ENCODE results near the gene ARHGEF2. TPM values are rescaled to one million over a fixed set of nuclear protein-coding genes. Genes with fewer than 3 reads are reported as not detected.

Gene ARHGEF2
- total and polyA plus RNA-seq, 2 of the 13 experiments (the other 11 are each of a cell fraction or from before 2014, with no cell fraction given) = 16.1 to 32.1 TPM

- TF ChIP-seq ZNF713 (CRISPR knock-in tag; IDR thresholded peaks at IDR 0.05) = no peak
- TF ChIP-seq SAFB2 (CRISPR knock-in tag; IDR thresholded peaks at IDR 0.05; ENCODE audit: borderline replicate concordance, low read depth) = no peak
- no peak for TF ChIP-seq GATAD1 (CRISPR knock-in tag; IDR thresholded peaks at IDR 0.05)
- no peak for TF ChIP-seq SMARCC2 (IDR thresholded peaks at IDR 0.05)
- TF ChIP-seq ZNF776 (CRISPR knock-in tag; IDR thresholded peaks at IDR 0.05) = no peak
- peak; percentile 89 for TF ChIP-seq PRPF4 (IDR thresholded peaks at IDR 0.05; ENCODE audit: low read depth, low read length, poor library complexity, severe bottlenecking)
- TF ChIP-seq SMC3 (IDR thresholded peaks at IDR 0.05; ENCODE audit: low read length) = no peak
These were observed 43.3 kb downstream of the ARHGEF2 start (continued) for GRCh38 chr1:155934936-155935590.

GRCh38 chr1:155934097-155934935 is 44.0 kb downstream of the ARHGEF2 start, which contains the start of gene KHDC4:
Gene KHDC4 (minus strand): TSS chr1:155934413. CDS start chr1:155934373, 40 bp downstream.
- Histone ChIP-seq H3K9ac (ENCODE audit: insufficient read depth, low read depth, low read length) (peak within 1 kb of the TSS; percentile 92), H3K4me2 (ENCODE audit: low read depth, low read length) (peak within 1 kb of the TSS; percentile 95), H3K27me3 (ENCODE audit: control insufficient read depth in 1 of 2, insufficient read depth in 2 of 2, low read length in 2 of 2) (no peaks in the 10 kb centered on the region; a peak in 1 of 5 replicates), H3K36me3 (replicated peaks in 1 of 2; ENCODE audit: control insufficient read depth in 1 of 2, insufficient read depth in 2 of 2, low read length in 2 of 2) (peaks cover 3 to 29% of the 10 kb centered on the region in 2 experiments; a peak in 4 of 5 replicates), H4K20me1 (ENCODE audit: insufficient read depth, low read length) (peaks cover 26% of the 10 kb centered on the region; the same call in 1 of the 2 replicates), H3K9me3 (ENCODE audit: low read length) (no peaks in the 10 kb centered on the region), H3K4me1 (ENCODE audit: insufficient read depth, low read length) (peaks cover 56% of the 10 kb centered on the region), H2AFZ (ENCODE audit: low read length) (peak within 1 kb of the TSS; percentile 87), H3K4me3 (replicated peaks in 1 of 3; ENCODE audit: insufficient read depth in 1 of 3, low read depth in 2 of 3, low read length in 3 of 3) (peak within 1 kb of the TSS; percentile 83 to 98 (median 97)), H3K79me2 (ENCODE audit: insufficient read depth, low read length) (peaks cover 46% of the 10 kb centered on the region), H3K27ac (ENCODE audit: extremely low read length, insufficient read depth, low read length) (peak within 1 kb of the TSS; percentile 96)
- peak; percentile 98 for DNase-seq (ENCODE audit: low spot score)
- peak; percentile 95 for ATAC-seq
- CTCF ChIA-PET (ENCODE audit: low intra/inter-chr PET ratio, low total read pairs) = no interaction called here
- peak; percentile 99 for FAIRE-seq
- in situ Hi-C loops (cut with HindIII; ENCODE audit: extremely low pct_ligation_motif_present, low pct_unique_long_range_greater_than_20kb) (loop anchor here (10.0 kb wide), 1 partner anchor 50 kb away; no protein-coding TSS in a partner anchor), intact Hi-C loops (cut with micrococcal nuclease; ENCODE audit: unreplicated experiment) (no loop called here)
- WGBS (ENCODE audit: low lambda C conversion rate) = under 1% methylated on average over 50 of the region's 50 CpGs
- no TSS peak for BruUV-seq (replicated peaks)
- POLR2A ChIA-PET = interaction anchor here (0.5 to 3.5 kb wide), 31 partner anchors 8 to 1714 kb away, joined by 3 to 55 read pairs (median 4); partner anchors contain the start of genes ARHGEF2, LAMTOR2, PMF1 and UBAP2L
- no peak for TF ChIP-seq RNF219 (CRISPR knock-in tag; IDR thresholded peaks at IDR 0.05)
- TF ChIP-seq AKNA (CRISPR knock-in tag; IDR thresholded peaks at IDR 0.05; ENCODE audit: borderline replicate concordance) = no peak
- TF ChIP-seq ZNF432 (CRISPR knock-in tag; IDR thresholded peaks at IDR 0.05; ENCODE audit: borderline replicate concordance) = no peak
- TF ChIP-seq ZNF800 (CRISPR knock-in tag; IDR thresholded peaks at IDR 0.05) = 0 out of 2 replicates have a peak, but pooled peaks have one; percentile 13

Data from HepG2 (cell line).